Gastroesophageal sphincter (tissue), 4 donors: ENCODE results near the gene LAMA3. TPM values are rescaled to one million over a fixed set of nuclear protein-coding genes. Genes with fewer than 3 reads are reported as not detected.

Experiments used
- ATAC-seq: fragments of 150-250 bp; one replicate; pipeline ENCODE4 v1.9.1; 2016; ENCODE audit warnings: mild to moderate bottlenecking, moderate library complexity
- H3K27ac ChIP-seq, 4 donors: fragments of 200-600 bp; sonication (generic) in 3 of 4; 1 replicate in 3 of 4; 2 replicates in 1 of 4; pipeline ENCODE4 v1.5.1; 2016 to 2019
- H3K27me3 ChIP-seq: fragments of 200-600 bp; sonication (generic); one replicate; pipeline ENCODE4 v1.5.1; 2019
- H3K36me3 ChIP-seq, 2 donors: fragments of 200-600 bp; sonication (generic); one replicate each; pipeline ENCODE4 v1.5.1; 2019; ENCODE audit warnings: control low read depth in 1 of 2
- H3K4me1 ChIP-seq, 3 donors: fragments of 200-600 bp; sonication (generic); 1 replicate in 2 of 3; 2 replicates in 1 of 3; pipeline ENCODE4 v1.5.1; 2016 to 2019; ENCODE audit warnings: control low read depth in 2 of 3
- H3K4me3 ChIP-seq, 2 donors: fragments of 200-600 bp; sonication (generic); one replicate each; pipeline ENCODE4 v1.5.1; 2019; ENCODE audit warnings: mild to moderate bottlenecking in 1 of 2, moderate library complexity in 1 of 2
- H3K9me3 ChIP-seq, 3 donors: fragments of 200-600 bp; sonication (generic); one replicate each; pipeline ENCODE4 v1.5.1; 2017 to 2019; ENCODE audit warnings: control low read depth in 2 of 3
- CTCF ChIP-seq, 4 experiments: fragments of 200-600 bp in 2 of 4; fragments of 450-650 bp in 2 of 4; sonication (generic) in 1 of 4; IDR thresholded peaks; one replicate each; pipeline ENCODE4 v1.5.1; 2017 to 2019; ENCODE audit warnings: antibody characterized with exemption in 4 of 4, mild to moderate bottlenecking in 2 of 4, moderate library complexity in 2 of 4
- EP300 ChIP-seq: sonication (generic); formaldehyde crosslinking; IDR thresholded peaks from one replicate; pipeline ENCODE4 v1.6.1; 2017; ENCODE audit warnings: antibody characterized with exemption, mild to moderate bottlenecking
- POLR2A ChIP-seq, 2 donors: fragments of 450-650 bp; IDR thresholded peaks; one replicate each; pipeline ENCODE4 v1.6.1; 2017; ENCODE audit warnings: antibody characterized with exemption in 2 of 2, mild to moderate bottlenecking in 2 of 2, moderate library complexity in 1 of 2
- POLR2AphosphoS5 ChIP-seq: sonication (generic); formaldehyde crosslinking; IDR thresholded peaks from one replicate; pipeline ENCODE4 v1.6.1; 2017; ENCODE audit warnings: antibody characterized with exemption
- WGBS, 2 donors: methylation state at CpG; one replicate each; pipeline ENCODE4 v1.1.5; 2018; ENCODE audit warnings: low coverage in 1 of 2; 5-methylcytosine and 5-hydroxymethylcytosine counted together
- total RNA-seq, 4 donors: library from RNA; depleted of rRNA; stranded (reverse); fragments of >200 nt; gene quantifications; one replicate each; pipeline ENCODE4 v1.1.0, GENCODE V29; 2016

Gene LAMA3
- total RNA-seq, 4 donors from 2014 or later, result 8.3 to 13.5 (median 9.5) TPM

- Histone ChIP-seq H3K27me3 (no peaks in the 10 kb centered on the region), H3K9me3 (no peaks in the 10 kb centered on the region), H3K4me3 (no peak overlapping the region), H3K4me1 (peaks cover 0 to 25% (median 7%) of the 10 kb centered on the region in 3 donors), H3K36me3 (peaks cover 0 to 32% of the 10 kb centered on the region in 2 donors), H3K27ac (no peak overlapping the region)
- no peak for ATAC-seq
- 85 to 92% methylated on average over 2 of the region's 2 CpGs for WGBS, 2 donors
- TF ChIP-seq POLR2AphosphoS5 (no peak), CTCF (IDR thresholded peaks at IDR 0.05) (no peak), EP300 (no peak), POLR2A (IDR thresholded peaks at IDR 0.05) (no peak)
These were observed 191.8 kb downstream of the LAMA3 start for GRCh38 chr18:23880931-23881617.

DNA sequence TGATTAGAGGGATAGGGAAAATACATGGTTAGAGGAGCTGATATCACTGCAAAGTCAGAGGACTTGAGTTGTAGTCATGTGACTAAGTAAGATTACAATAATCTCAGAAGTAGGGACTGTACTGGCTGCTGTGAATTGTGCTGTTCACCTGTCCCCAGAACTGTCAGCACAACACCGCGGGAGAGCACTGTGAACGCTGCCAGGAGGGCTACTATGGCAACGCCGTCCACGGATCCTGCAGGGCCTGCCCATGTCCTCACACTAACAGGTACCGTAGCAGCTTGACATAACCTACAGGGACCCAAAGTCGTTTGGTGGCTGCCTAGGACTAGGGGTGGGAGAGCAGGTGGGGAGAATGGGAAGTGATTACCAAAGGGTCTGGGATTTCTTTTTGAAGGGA lies 192.5 kb downstream of the LAMA3 start:
- TF ChIP-seq EP300 (no peak), POLR2A (IDR thresholded peaks at IDR 0.05) (no peak), CTCF (IDR thresholded peaks at IDR 0.05) (no peak), POLR2AphosphoS5 (no peak)
- WGBS, 2 donors, result 70 to 84% methylated on average over 3 to 8 of the region's 8 CpGs
- peaks cover 0 to 25% of the 10 kb centered on the region in 2 donors for H3K36me3 ChIP-seq
- H3K4me3 ChIP-seq, result no peak overlapping the region
- H3K27ac ChIP-seq, result no peak overlapping the region
- no peaks in the 10 kb centered on the region for H3K27me3 ChIP-seq
- H3K4me1 ChIP-seq, result peaks cover 0 to 26% (median 7%) of the 10 kb centered on the region in 3 donors
- no peaks in the 10 kb centered on the region for H3K9me3 ChIP-seq
- ATAC-seq, result no peak

- H3K27me3 ChIP-seq, result no peaks in the 10 kb centered on the region
- H3K36me3 ChIP-seq, result peaks cover 0 to 20% of the 10 kb centered on the region in 2 donors
- WGBS, 2 donors, result 93 to 98% methylated on average over 2 to 4 of the region's 4 CpGs
- H3K4me1 ChIP-seq, result peaks cover 0 to 26% (median 7%) of the 10 kb centered on the region in 3 donors
- TF ChIP-seq EP300, result no peak
- TF ChIP-seq CTCF (IDR thresholded peaks at IDR 0.05), result no peak
- TF ChIP-seq POLR2AphosphoS5, result no peak
- TF ChIP-seq POLR2A (IDR thresholded peaks at IDR 0.05), result no peak
- no peak overlapping the region for H3K4me3 ChIP-seq
- ATAC-seq, result no peak
- peak overlapping the region in 2 of 4 donors; percentile 56 to 68 for H3K27ac ChIP-seq
- H3K9me3 ChIP-seq, result no peaks in the 10 kb centered on the region
These were observed 193.5 kb downstream of the LAMA3 start for GRCh38 chr18:23882616-23883276.

- Histone ChIP-seq H3K9me3 (no peaks in the 10 kb centered on the region), H3K27ac (peak overlapping the region in 2 of 4 donors; percentile 68), H3K4me3 (no peak overlapping the region), H3K36me3 (peaks cover 0 to 14% of the 10 kb centered on the region in 2 donors), H3K4me1 (peaks cover 0 to 26% (median 7%) of the 10 kb centered on the region in 3 donors), H3K27me3 (no peaks in the 10 kb centered on the region)
- TF ChIP-seq POLR2AphosphoS5 (no peak), CTCF (IDR thresholded peaks at IDR 0.05) (no peak), POLR2A (IDR thresholded peaks at IDR 0.05) (no peak), EP300 (no peak)
- peak; percentile 79 for ATAC-seq
- WGBS, 2 donors, result 83 to 96% methylated on average over 3 of the region's 3 CpGs
These were observed 194.1 kb downstream of the LAMA3 start for GRCh38 chr18:23883277-23883790.
